Hepatic stellate cell (primary cell): ENCODE measurements around the gene THRA.

Source experiments
- DNase-seq: peaks from one replicate; pipeline ENCODE4 v3.0.0; 2011; ENCODE audit warnings: low spot score

THRA gene

GRCh38 chr17:40084477-40084876 is 21.7 kb downstream of the THRA start:
- no peak for DNase-seq

- peak; percentile 69 for DNase-seq
Measured at GRCh38 chr17:40086150-40087044, 23.6 kb downstream of the THRA start.

- DNase-seq = no peak
Measured at GRCh38 chr17:40087049-40087794, 24.5 kb downstream of the THRA start.

GRCh38 chr17:40087903-40088718 is 25.3 kb downstream of the THRA start:
- DNase-seq = no peak

- no peak for DNase-seq
Measured at GRCh38 chr17:40089077-40089895, 26.5 kb downstream of the THRA start.

GRCh38 chr17:40090237-40091119 is 27.7 kb downstream of the THRA start:
- DNase-seq = no peak

- no peak for DNase-seq
Measured at GRCh38 chr17:40091691-40092397, 29.1 kb downstream of the THRA start.

GRCh38 chr17:40092581-40092980 is 29.8 kb downstream of the THRA start:
- no peak for DNase-seq

- no peak for DNase-seq
Measured at GRCh38 chr17:40093005-40093579, 30.3 kb downstream of the THRA start.

GRCh38 chr17:40093580-40094201 is 30.9 kb downstream of the THRA start:
- no peak for DNase-seq

GRCh38 chr17:40094874-40095273 is 32.1 kb downstream of the THRA start:
- no peak for DNase-seq

- no peak for DNase-seq
Measured at GRCh38 chr17:40095351-40095943, 32.7 kb downstream of the THRA start.

- no peak for DNase-seq
Measured at GRCh38 chr17:40095944-40096791, 33.4 kb downstream of the THRA start.

- DNase-seq = no peak
Measured at GRCh38 chr17:40097087-40097486, 34.3 kb downstream of the THRA start.

- DNase-seq = peak; percentile 63
Measured at GRCh38 chr17:40097931-40098845, 35.4 kb downstream of the THRA start.

GRCh38 chr17:40098846-40099618 is 36.3 kb downstream of the THRA start:
- DNase-seq = peak; percentile 99
